H9 (cell line): ENCODE data around the gene KIF16B. TPM values are rescaled to one million over a fixed set of nuclear protein-coding genes. Genes with fewer than 3 reads are reported as not detected.

Source experiments
- DNase-seq: peaks from one replicate; pipeline ENCODE4 v3.0.0-alpha.2; 2017
- H2AFZ ChIP-seq: one replicate; pipeline ENCODE4 v1.6.1; 2013; ENCODE audit warnings: mild to moderate bottlenecking, low read length, control low read depth, moderate library complexity
- H2AK5ac ChIP-seq: 2 replicates; pipeline ENCODE4 v1.6.1; 2013; ENCODE audit warnings: low read length, control low read depth, mixed read lengths; ENCODE audit not compliant: insufficient read length
- H2BK120ac ChIP-seq: one replicate; pipeline ENCODE4 v1.6.1; 2013; ENCODE audit warnings: low read depth, mild to moderate bottlenecking, low read length, control low read depth, inconsistent platforms; ENCODE audit not compliant: poor library complexity, severe bottlenecking
- H2BK12ac ChIP-seq: 2 replicates; pipeline ENCODE4 v1.6.1; 2013; ENCODE audit warnings: low read length, control low read depth, mixed read lengths, low read depth; ENCODE audit not compliant: insufficient read length
- H2BK15ac ChIP-seq: 2 replicates; pipeline ENCODE4 v1.6.1; 2013; ENCODE audit warnings: low read depth, low read length, control low read depth
- H2BK20ac ChIP-seq: one replicate; pipeline ENCODE4 v1.6.1; 2013; ENCODE audit warnings: low read depth, mild to moderate bottlenecking, low read length, control low read depth, inconsistent platforms; ENCODE audit not compliant: poor library complexity, severe bottlenecking
- H2BK5ac ChIP-seq: 2 replicates; pipeline ENCODE4 v1.6.1; 2013; ENCODE audit warnings: low read length, control low read depth, mixed read lengths; ENCODE audit not compliant: insufficient read length
- H3K14ac ChIP-seq: 2 replicates; pipeline ENCODE4 v1.6.1; 2013; ENCODE audit warnings: low read length, control low read depth; ENCODE audit not compliant: insufficient read depth
- H3K18ac ChIP-seq: 2 replicates; pipeline ENCODE4 v1.6.1; 2013; ENCODE audit warnings: low read depth, mild to moderate bottlenecking, mixed read lengths, low read length, control low read depth; ENCODE audit not compliant: insufficient read length
- H3K23ac ChIP-seq: 2 replicates; pipeline ENCODE4 v1.6.1; 2013; ENCODE audit warnings: low read length, control low read depth, mixed read lengths, low read depth; ENCODE audit not compliant: insufficient read length
- H3K23me2 ChIP-seq: 2 replicates; pipeline ENCODE4 v1.6.1; 2013; ENCODE audit warnings: low read depth, mild to moderate bottlenecking, mixed read lengths, low read length, control low read depth; ENCODE audit not compliant: insufficient read length, poor library complexity, severe bottlenecking
- H3K27ac ChIP-seq: 2 replicates; pipeline ENCODE4 v1.5.1; 2013; ENCODE audit warnings: low read length, control low read depth, mixed read lengths, low read depth; ENCODE audit not compliant: insufficient read length
- H3K27me3 ChIP-seq: 2 replicates; pipeline ENCODE4 v1.6.1; 2013; ENCODE audit warnings: low read length, control low read depth, inconsistent platforms; ENCODE audit not compliant: insufficient read depth
- H3K4ac ChIP-seq: 2 replicates; pipeline ENCODE4 v1.6.1; 2013; ENCODE audit warnings: low read depth, mild to moderate bottlenecking, control low read depth, inconsistent platforms, low read length, moderate library complexity
- H3K4me1 ChIP-seq: 2 replicates; pipeline ENCODE4 v1.6.1; 2013; ENCODE audit warnings: low read length, control low read depth, inconsistent platforms; ENCODE audit not compliant: insufficient read depth
- H3K4me2 ChIP-seq: 2 replicates; pipeline ENCODE4 v1.6.1; 2013; ENCODE audit warnings: low read length, control low read depth, mixed read lengths; ENCODE audit not compliant: insufficient read length, insufficient read depth
- H3K56ac ChIP-seq: 2 replicates; pipeline ENCODE4 v1.6.1; 2013; ENCODE audit warnings: low read depth, mild to moderate bottlenecking, mixed read lengths, low read length, control low read depth; ENCODE audit not compliant: insufficient read length
- H3K79me1 ChIP-seq: 2 replicates; pipeline ENCODE4 v1.6.1; 2013; ENCODE audit warnings: low read depth, mild to moderate bottlenecking, moderate library complexity, low read length, control low read depth, inconsistent platforms; ENCODE audit not compliant: insufficient read depth, poor library complexity, severe bottlenecking
- H3K79me2 ChIP-seq: 2 replicates; pipeline ENCODE4 v1.6.1; 2013; ENCODE audit warnings: low read length, control low read depth, inconsistent platforms; ENCODE audit not compliant: insufficient read depth
- H3K9ac ChIP-seq: 2 replicates; pipeline ENCODE4 v1.6.1; 2013; ENCODE audit warnings: low read length, control low read depth, mixed read lengths; ENCODE audit not compliant: insufficient read length; ENCODE audit errors: extremely low read depth
- H3K9me3 ChIP-seq: one replicate; pipeline ENCODE4 v1.6.1; 2013; ENCODE audit warnings: low read depth, low read length, inconsistent platforms; ENCODE audit not compliant: control insufficient read depth
- H3T11ph ChIP-seq: one replicate; pipeline ENCODE4 v1.6.1; 2013; ENCODE audit warnings: mild to moderate bottlenecking, low read length, control low read depth, inconsistent platforms
- H4K20me1 ChIP-seq: one replicate; pipeline ENCODE4 v1.6.1; 2013; ENCODE audit not compliant: control insufficient read depth, insufficient read length, insufficient read depth
- H4K5ac ChIP-seq: 2 replicates; pipeline ENCODE4 v1.6.1; 2013; ENCODE audit warnings: low read depth, mild to moderate bottlenecking, mixed read lengths, low read length, control low read depth; ENCODE audit not compliant: insufficient read length
- H4K8ac ChIP-seq: replicated peaks from 2 replicates; pipeline ENCODE4 v1.6.1; 2013; ENCODE audit warnings: low read length, control low read depth, mixed read lengths, low read depth; ENCODE audit not compliant: insufficient read length
- H4K91ac ChIP-seq: 2 replicates; pipeline ENCODE4 v1.6.1; 2013; ENCODE audit warnings: low read depth, mild to moderate bottlenecking, moderate library complexity, mixed read lengths, low read length, control low read depth; ENCODE audit not compliant: insufficient read length
- H3K27ac Mint-ChIP-seq, 3 experiments: 2 replicates in 2 of 3; 3 replicates in 1 of 3; pipeline ENCODE4 v1.8.0; 2020 to 2021; ENCODE audit warnings: mixed read lengths in 3 of 3, mild to moderate bottlenecking in 1 of 3, moderate library complexity in 1 of 3
- H3K27me3 Mint-ChIP-seq: 2 replicates; pipeline ENCODE4 v1.8.0; 2021; ENCODE audit warnings: low read depth, mild to moderate bottlenecking, moderate library complexity, mixed read lengths
- H3K36me3 Mint-ChIP-seq, 3 experiments: 2 replicates in 2 of 3; 3 replicates in 1 of 3; pipeline ENCODE4 v1.8.0; 2020 to 2021; ENCODE audit warnings: low read depth in 3 of 3, mixed read lengths in 3 of 3; ENCODE audit not compliant: insufficient read depth in 1 of 3
- H3K4me1 Mint-ChIP-seq, 2 experiments: 2 replicates each; pipeline ENCODE4 v1.8.0; 2020; ENCODE audit warnings: mixed read lengths in 2 of 2
- H3K4me3 Mint-ChIP-seq, 2 experiments: 2 replicates in 1 of 2; 3 replicates in 1 of 2; pipeline ENCODE4 v1.8.0; 2020 to 2021; ENCODE audit warnings: mild to moderate bottlenecking in 2 of 2, mixed read lengths in 2 of 2, moderate library complexity in 1 of 2
- H3K9me3 Mint-ChIP-seq, 2 experiments: 2 replicates in 1 of 2; 3 replicates in 1 of 2; pipeline ENCODE4 v1.8.0; 2020; ENCODE audit warnings: mild to moderate bottlenecking in 2 of 2, mixed read lengths in 2 of 2, moderate library complexity in 1 of 2
- CTCF ChIP-seq: fragments of 200-600 bp; sonication (generic); conservative IDR thresholded peaks from 3 replicates; pipeline ENCODE4 v1.8.0; 2021; ENCODE audit warnings: antibody characterized with exemption, mild to moderate bottlenecking
- WGBS: extraction: QIAGEN DNeasy Blood & Tissue Kit; methylation state at CpG from one replicate; pipeline ENCODE4 v1.1.7; 2013; ENCODE audit warnings: missing lambda C conversion rate, low lambda C conversion rate, mixed read lengths; ENCODE audit not compliant: insufficient read length; ENCODE audit errors: extremely low coverage; 5-methylcytosine and 5-hydroxymethylcytosine counted together
- total RNA-seq: library from RNA; stranded (reverse); gene quantifications from 2 replicates; pipeline ENCODE4 v1.2.1, GENCODE V29; 2021

KIF16B gene
- total RNA-seq, 1 experiment from 2014 or later, result 7.4 TPM

GRCh38 chr20:16283307-16283706, 289.9 kb downstream of the KIF16B start:
- H2BK20ac ChIP-seq, result no peak overlapping the region

More at GRCh38 chr20:16283307-16283706, 289.9 kb downstream of the KIF16B start:
- Histone ChIP-seq H2AK5ac (no peak overlapping the region), H3K27ac (no peak overlapping the region), H3K9me3 (no peaks in the 10 kb centered on the region), H3K18ac (no peak overlapping the region), H3T11ph (no peak overlapping the region), H2AFZ (no peak overlapping the region), H2BK5ac (no peak overlapping the region), H3K79me1 (no peaks in the 10 kb centered on the region), H2BK120ac (no peak overlapping the region), H3K56ac (no peak overlapping the region), H3K27me3 (no peaks in the 10 kb centered on the region), H3K9ac (no peak overlapping the region), H4K91ac (no peak overlapping the region), H3K14ac (no peak overlapping the region), H3K23ac (no peak overlapping the region), H3K4me1 (no peaks in the 10 kb centered on the region), H3K23me2 (no peaks in the 10 kb centered on the region), H4K8ac (no peak overlapping the region), H2BK12ac (no peak overlapping the region), H2BK15ac (no peak overlapping the region), H3K4ac (no peak overlapping the region), H3K79me2 (no peaks in the 10 kb centered on the region), H4K5ac (no peak overlapping the region), H3K4me2 (no peak overlapping the region), H4K20me1 (no peaks in the 10 kb centered on the region)
- H3K4me1 Mint-ChIP-seq, result peaks cover 7 to 10% of the 10 kb centered on the region in 2 experiments
- no peak for TF ChIP-seq CTCF
- WGBS, result no CpG with 5 or more reads among the region's 6 CpGs
- no peak for DNase-seq
- H3K4me3 Mint-ChIP-seq, result no peak overlapping the region
- H3K9me3 Mint-ChIP-seq, result no peaks in the 10 kb centered on the region; a peak in 1 of 5 replicates
- H3K27ac Mint-ChIP-seq, result no peak overlapping the region
- no peaks in the 10 kb centered on the region for H3K27me3 Mint-ChIP-seq
- H3K36me3 Mint-ChIP-seq, result peaks cover 0 to 11% (median 6%) of the 10 kb centered on the region in 3 experiments; a peak in 4 of 7 replicates
